Measurements from ENCODE around the gene CORO2B.
A peak's percentile ranks its signal among the peaks of the same experiment; 100 is the strongest.
"Not testable (repeated sequence)": the region's sequence is repeated elsewhere in the genome, so short reads cannot be mapped to it uniquely, and the experiment has no call there.

The CORO2B gene

DNA sequence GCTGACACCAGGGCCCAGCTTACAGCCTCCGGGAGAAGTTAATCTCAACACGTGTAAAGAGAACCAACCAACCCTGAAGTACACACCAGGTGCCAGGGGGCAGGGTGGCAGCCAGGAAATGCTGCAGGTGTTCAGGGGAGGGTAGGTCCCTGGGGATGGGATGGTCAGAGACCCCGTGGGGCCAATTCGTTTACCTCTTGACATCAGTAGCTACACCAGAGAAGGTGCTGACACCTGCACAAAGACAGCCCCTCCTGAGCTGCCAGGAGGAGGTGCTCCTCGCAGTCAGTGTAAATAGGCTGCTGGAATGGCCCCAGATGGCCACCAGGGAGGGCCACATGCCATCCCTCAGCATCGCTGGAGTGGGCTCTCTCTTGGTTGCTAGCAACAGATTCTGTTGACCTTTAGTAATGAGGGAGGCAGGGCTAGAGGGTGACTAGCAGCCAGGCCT is 52.8 kb downstream of the CORO2B start:
- DNase-seq: no peak

GRCh38 chr15:68632101-68632500 is 53.3 kb downstream of the CORO2B start:
- no peak for DNase-seq

GRCh38 chr15:68633231-68634121 is 54.7 kb downstream of the CORO2B start:
- no peak for DNase-seq

GRCh38 chr15:68634122-68634482 is 55.3 kb downstream of the CORO2B start:
- DNase-seq: no peak

DNA sequence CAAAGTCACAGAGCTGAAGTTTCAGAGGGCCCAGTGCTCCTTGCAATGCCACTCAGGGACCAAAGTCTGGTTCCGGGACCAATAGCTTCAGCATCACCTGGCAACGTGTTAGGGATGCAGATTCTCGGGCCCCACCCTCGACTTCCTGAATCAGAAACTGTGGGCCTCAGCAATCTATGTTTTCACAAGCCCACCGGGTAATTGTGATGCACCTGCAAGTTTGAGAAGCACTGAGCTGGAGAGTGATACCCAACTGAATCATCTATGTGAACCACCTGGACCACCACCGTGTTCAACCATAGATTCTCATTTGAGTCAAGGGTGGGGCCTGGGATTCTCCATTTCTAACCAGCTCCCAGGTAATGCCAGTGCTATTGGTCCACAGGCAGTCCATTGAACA is 55.7 kb downstream of the CORO2B start:
- DNase-seq: no peak

GRCh38 chr15:68635141-68635540 is 56.3 kb downstream of the CORO2B start:
- peak; percentile 7 for DNase-seq

DNA sequence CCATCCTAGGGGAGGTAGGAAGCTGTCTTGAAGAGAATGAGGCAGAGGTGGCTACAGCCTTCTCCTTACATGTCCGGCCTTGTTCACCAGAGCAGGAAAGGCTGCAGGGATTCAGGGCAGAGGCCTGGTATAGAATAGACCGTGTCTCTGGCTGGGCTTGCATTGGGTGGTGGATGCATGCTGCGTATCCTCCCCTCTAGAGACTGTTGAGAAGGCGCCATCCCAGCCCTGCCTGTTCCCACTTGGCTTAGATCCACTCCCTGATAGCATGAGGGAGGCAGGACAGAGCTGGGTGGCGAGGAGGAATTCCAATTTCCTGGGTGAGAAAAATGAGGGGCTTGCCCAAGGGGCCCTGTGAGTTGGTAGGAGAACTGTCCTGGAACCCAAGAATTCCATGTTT is 57.5 kb downstream of the CORO2B start:
- DNase-seq: no peak

DNA sequence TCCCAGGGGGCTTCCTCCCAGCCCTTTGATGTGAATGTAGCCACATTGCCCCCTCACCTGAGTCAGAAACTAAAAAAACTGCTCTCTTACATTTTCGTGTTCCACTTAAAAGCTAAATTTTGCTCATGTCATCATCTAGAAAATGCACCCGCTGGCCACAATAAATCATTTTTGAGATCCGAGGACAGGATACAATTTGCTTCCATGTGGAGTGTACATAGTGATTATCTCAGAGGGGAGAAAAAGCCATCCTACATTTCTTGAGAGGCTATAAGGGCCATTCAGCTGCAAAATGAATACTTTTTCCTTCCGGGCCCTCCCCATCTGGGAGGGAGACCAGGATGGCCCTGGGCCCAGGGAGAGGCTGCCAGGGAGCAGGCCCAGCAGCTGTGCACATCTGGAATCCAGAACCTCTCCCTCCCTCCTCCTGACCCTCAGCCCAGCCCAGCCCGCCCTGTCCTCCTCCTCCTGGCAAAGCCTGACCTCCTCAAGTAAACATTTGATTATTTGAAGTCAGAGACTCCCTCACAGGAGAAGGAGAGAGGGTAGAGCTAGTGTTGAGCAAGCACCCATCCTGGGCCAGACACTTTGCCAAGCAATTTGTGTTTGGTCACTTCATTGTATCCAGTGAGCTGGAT is 59.1 kb downstream of the CORO2B start:
- peak; percentile 48 for DNase-seq

GRCh38 chr15:68638953-68639515 is 60.2 kb downstream of the CORO2B start:
- no peak for DNase-seq

DNA sequence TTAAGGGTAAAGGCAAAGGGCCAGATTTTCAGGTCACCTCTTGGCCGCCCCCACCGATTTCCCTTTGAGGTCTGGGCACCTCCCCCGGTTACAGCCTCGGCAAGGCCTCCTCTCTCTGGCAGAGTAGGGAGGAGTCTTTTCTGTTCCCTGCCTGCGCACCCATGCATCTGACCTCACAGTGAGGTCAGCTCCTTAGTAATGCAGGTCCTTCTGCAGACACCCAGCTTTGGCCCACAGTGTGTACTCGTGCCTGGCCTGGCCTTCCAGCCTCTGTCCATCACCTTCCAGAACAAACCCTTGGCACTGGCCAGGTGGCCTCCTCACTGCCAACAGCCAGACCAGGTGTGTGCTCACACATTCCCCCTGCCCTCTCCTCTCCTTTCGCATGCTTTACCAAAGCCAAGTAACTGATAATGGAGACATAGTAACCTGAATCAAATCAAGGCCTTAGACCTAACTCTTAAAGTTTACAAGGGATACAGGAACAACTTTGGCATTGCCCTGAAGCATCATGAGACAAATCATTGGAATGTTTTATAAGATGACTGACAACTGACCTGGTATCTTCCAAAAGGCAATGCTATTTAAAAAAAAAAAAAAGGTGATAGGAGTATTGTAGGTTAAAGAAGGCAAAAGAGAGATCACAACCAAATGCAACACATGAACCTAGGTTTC is 61.3 kb downstream of the CORO2B start:
- DNase-seq: no peak

DNA sequence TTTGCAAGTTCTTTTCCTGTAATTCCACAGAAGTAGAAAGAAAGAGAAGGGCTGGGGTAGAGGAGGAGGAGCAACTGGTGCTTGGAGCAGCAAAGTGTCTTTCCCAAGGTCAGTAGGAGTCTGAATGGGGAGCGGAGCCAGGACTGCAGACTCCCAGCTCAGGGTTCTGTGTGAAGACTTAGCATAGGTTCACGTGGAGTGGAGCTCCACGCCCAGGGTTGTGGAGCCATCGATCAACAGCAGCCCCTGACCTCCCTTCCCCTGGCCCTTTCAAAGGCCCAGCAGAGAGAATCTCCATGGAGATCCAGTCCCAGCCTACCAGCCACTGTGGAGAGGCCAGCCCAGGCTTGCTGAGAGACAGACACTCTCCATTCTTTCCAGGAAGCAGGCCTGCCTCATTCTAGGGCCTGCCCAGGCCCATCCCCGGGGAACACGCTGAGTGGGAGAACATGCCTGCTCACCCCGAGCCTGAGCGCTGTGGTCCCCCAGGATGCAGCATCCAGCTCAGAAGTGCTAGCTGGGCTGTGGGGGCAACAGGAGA is 62.1 kb downstream of the CORO2B start:
- DNase-seq: peak; percentile 31

DNA sequence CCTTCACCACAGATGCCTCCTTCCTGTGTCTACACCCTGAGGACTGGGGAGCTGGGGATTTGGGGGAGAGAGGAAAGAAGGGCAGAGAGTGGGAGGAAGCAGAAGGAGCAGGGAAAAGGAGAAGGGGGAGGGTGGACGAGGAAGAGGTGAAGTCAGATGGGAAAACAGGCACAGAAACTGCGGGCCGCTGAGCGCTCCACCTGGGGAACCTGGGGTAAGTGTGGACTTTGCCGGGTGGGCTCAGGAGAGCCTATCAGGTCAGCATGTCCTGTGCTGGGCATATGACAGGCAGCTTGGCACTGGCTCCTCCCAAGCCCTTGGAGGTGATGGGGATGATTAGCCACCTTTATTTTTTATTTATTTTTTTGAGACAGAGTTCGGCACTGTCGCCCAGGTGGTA is 62.6 kb downstream of the CORO2B start:
- no peak for DNase-seq

DNA sequence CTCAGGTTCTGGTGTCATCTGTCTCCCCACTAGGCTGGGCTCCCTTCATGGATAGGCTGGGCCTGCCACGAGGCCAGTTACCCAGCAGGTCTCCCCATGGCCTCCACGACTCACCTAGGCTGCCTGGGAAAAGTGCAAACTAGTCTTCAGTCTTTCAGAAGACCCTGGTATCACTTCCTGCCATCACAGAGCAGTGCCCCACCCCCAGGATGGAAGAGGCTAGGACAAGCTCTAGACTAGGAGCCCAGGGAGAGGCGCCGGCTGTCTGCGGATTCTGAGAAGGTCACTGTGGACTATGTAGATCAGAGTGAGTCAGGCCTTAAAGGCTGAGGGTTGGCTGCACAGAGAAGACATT is 63.7 kb downstream of the CORO2B start:
- no peak for DNase-seq

DNA sequence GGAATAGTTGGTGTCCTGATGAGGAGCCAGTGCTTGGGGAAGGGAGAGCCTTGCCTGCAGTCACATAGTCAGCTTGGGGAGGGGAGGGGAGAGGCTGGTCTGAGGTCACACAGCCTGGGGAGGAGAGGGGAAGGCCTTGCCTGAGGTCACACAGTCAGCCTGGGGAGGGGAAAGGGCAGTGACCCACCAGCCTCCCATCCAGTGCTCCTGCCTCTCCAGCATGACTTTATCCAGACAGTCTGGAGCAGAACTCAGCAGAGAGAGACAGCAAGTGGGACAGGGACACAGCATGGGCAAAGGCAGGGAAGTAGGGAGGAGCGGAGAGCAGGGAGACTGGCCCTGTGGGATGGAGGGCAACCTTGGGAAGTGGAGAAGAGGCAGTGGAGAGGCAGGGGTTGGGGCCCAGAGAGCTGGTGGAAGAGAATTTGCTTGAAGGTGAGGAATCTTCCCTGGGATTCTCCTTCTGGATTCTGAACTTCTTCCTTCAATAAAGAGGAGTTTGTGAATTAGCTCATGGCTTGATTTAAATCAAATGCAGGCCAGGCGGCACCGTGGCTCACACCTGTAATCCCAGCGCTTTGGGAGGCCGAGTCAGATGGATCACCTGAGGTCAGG is 64.5 kb downstream of the CORO2B start:
- DNase-seq: no peak

DNA sequence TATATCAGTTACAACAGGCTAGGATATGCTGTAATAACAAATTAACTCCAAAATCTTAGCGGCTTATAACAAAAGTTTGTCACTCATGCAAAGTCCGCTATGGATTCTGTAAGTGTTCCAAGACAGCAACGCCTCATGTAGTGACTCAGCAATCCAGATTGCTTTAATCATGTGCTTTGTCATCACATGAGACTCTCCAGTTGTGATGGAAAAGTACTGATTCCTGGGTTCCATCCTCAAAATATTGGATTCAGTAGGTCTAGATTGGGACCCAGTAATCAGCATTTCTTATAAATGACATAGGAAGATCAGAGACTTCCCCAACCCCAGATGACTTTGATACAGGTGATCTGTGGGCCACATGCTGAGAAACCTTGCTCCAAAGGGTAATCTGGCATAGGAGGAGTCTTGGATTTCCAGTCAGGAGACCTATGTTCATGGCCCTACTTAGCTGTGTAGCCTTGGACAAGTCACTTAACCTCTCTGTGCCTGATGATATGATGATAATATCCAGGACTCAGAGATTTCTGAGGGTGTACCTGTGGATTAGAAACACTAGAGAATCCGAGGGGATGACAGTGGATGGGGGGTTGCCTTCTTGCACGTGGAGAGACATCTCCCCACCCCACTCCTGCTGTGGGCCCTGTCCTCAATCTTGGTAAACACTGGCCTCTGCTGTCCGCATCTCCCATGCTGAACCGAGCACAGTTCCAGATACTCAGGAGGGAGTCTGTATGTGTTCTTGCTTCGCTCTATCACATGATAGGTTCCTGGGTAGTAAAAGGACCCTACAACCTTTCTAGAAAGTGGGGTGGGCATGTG is 65.5 kb downstream of the CORO2B start:
- DNase-seq: no peak

GRCh38 chr15:68644996-68645395 is 66.2 kb downstream of the CORO2B start:
- no peak for DNase-seq

- DNase-seq: peak; percentile 6
Measured at GRCh38 chr15:68646156-68646555, 67.4 kb downstream of the CORO2B start.

- DNase-seq: no peak
Measured at GRCh38 chr15:68646696-68647095, 67.9 kb downstream of the CORO2B start.

- not testable (repeated sequence) for DNase-seq
Measured at GRCh38 chr15:68647361-68647760, 68.6 kb downstream of the CORO2B start.

DNA sequence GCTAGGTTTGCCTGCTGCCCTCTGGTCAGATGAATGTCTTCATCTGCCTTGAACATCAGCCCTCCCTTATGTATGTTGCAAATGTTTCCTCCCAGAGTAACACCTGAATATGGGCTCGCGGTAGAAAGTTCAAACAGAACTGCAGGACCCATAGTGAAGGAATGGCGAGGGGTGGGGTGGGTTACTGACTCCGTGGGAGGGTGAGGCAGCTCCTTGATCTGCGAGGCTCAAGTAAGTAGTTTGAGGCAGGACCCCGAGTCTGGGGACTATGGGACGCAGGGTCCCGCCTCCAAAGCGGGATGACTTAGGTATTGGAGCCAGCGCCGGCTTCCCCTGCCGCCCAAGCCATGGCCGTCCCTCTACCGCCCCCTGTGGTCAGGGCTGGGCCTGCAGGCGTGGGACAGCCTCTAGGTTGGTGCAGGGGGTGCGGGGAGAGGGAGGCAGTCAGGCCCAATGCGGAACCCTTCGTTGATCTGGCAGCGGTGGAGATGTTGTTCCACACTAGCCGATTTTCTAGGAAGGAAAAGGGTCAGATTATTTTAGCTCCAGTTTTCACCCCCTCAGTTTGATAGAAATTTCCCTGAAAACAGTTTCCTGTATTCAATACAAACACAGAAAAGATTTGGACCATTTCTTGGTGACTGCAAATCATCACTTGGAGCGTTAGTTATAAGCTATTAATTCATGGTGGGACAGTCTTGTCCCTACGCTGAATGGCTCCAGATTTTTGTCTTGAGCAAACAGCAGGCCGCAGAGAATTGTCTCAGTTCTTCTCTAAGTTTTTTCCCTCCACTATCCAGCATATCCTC is 72.3 kb downstream of the CORO2B start:
- DNase-seq: no peak

GRCh38 chr15:68651916-68652525 is 73.2 kb downstream of the CORO2B start:
- peak; percentile 4 for DNase-seq

Data from DMS79 treated with DMSO at 0.1 percent for 48 hours (cell line).